Measurements from ENCODE around the gene LRRC32.

LRRC32 gene

DNA sequence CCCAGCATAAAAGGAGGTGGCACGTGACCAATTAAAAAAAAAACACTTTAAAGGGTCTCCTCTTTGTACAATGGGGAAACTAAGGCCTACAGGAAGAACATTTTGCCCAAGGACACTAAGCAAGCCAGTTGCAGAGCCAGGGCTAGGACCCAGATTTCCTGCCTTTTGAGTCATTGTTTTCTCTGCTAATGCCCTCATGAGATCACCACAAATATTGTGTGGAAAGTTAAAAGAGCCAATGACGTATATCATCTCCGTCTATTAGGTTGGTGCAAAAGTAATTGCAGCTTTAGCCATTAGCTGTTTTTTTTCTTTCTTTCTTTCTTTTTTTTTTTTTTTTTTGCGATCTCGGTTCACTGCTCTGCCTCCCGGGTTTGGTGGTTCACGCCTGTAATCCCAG, 24.1 kb upstream of the LRRC32 start:
- H3K36me3 ChIP-seq (ENCODE audit: insufficient read depth, low read length) = no peaks in the 10 kb centered on the region
- H3K27me3 ChIP-seq (ENCODE audit: insufficient read depth, low read length) = peaks cover 8% of the 10 kb centered on the region
- no peaks in the 10 kb centered on the region for H3K9me3 ChIP-seq (ENCODE audit: low read length)
- peaks cover 6% of the 10 kb centered on the region for H3K4me1 ChIP-seq (ENCODE audit: insufficient read depth, low read length)
- no peak overlapping the region for H3K4me3 ChIP-seq (ENCODE audit: low read length)
- no peak overlapping the region for H2AFZ ChIP-seq (ENCODE audit: low read depth, low read length)

DNA sequence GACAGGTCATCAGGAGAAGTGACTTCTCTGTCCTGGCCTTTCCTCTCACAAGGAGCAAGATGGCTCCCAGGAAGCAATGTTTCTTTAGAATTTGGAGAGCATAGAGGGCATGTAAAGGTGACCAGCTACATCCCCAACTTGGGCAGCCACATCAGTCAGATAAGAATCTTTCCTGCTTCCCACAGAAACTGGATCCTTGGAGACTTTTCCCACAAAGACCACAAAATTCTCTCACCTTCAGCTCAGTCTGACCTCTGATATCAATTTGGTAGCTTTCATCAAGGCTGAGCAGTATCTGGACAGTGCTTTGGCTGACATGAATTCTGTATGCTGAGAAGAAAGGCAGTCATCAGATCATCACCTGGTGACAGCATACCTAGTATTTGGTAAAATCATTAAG, 23.3 kb upstream of the LRRC32 start:
- Histone ChIP-seq H2AFZ (ENCODE audit: low read depth, low read length) (no peak overlapping the region), H3K4me3 (ENCODE audit: low read length) (no peak overlapping the region), H3K36me3 (ENCODE audit: insufficient read depth, low read length) (no peaks in the 10 kb centered on the region), H3K4me1 (ENCODE audit: insufficient read depth, low read length) (peaks cover 6% of the 10 kb centered on the region), H3K27me3 (ENCODE audit: insufficient read depth, low read length) (peaks cover 9% of the 10 kb centered on the region), H3K9me3 (ENCODE audit: low read length) (no peaks in the 10 kb centered on the region)

GRCh38 chr11:76692956-76693355, 22.4 kb upstream of the LRRC32 start:
- Histone ChIP-seq H3K4me1 (ENCODE audit: insufficient read depth, low read length) (no peaks in the 10 kb centered on the region), H3K9me3 (ENCODE audit: low read length) (no peaks in the 10 kb centered on the region), H2AFZ (ENCODE audit: low read depth, low read length) (no peak overlapping the region), H3K27me3 (ENCODE audit: insufficient read depth, low read length) (peaks cover 14% of the 10 kb centered on the region), H3K36me3 (ENCODE audit: insufficient read depth, low read length) (no peaks in the 10 kb centered on the region), H3K4me3 (ENCODE audit: low read length) (no peak overlapping the region)

- H3K9me3 ChIP-seq (ENCODE audit: low read length) = no peaks in the 10 kb centered on the region
- no peaks in the 10 kb centered on the region for H3K36me3 ChIP-seq (ENCODE audit: insufficient read depth, low read length)
- H3K4me3 ChIP-seq (ENCODE audit: low read length) = no peak overlapping the region
- no peaks in the 10 kb centered on the region for H3K4me1 ChIP-seq (ENCODE audit: insufficient read depth, low read length)
- H3K27me3 ChIP-seq (ENCODE audit: insufficient read depth, low read length) = peaks cover 15% of the 10 kb centered on the region
- H2AFZ ChIP-seq (ENCODE audit: low read depth, low read length) = no peak overlapping the region
Observed at GRCh38 chr11:76691655-76692054, 21.1 kb upstream of the LRRC32 start.

GRCh38 chr11:76690736-76691135, 20.2 kb upstream of the LRRC32 start:
- Histone ChIP-seq H3K9me3 (ENCODE audit: low read length) (no peaks in the 10 kb centered on the region), H3K36me3 (ENCODE audit: insufficient read depth, low read length) (no peaks in the 10 kb centered on the region), H3K27me3 (ENCODE audit: insufficient read depth, low read length) (peaks cover 15% of the 10 kb centered on the region)

DNA sequence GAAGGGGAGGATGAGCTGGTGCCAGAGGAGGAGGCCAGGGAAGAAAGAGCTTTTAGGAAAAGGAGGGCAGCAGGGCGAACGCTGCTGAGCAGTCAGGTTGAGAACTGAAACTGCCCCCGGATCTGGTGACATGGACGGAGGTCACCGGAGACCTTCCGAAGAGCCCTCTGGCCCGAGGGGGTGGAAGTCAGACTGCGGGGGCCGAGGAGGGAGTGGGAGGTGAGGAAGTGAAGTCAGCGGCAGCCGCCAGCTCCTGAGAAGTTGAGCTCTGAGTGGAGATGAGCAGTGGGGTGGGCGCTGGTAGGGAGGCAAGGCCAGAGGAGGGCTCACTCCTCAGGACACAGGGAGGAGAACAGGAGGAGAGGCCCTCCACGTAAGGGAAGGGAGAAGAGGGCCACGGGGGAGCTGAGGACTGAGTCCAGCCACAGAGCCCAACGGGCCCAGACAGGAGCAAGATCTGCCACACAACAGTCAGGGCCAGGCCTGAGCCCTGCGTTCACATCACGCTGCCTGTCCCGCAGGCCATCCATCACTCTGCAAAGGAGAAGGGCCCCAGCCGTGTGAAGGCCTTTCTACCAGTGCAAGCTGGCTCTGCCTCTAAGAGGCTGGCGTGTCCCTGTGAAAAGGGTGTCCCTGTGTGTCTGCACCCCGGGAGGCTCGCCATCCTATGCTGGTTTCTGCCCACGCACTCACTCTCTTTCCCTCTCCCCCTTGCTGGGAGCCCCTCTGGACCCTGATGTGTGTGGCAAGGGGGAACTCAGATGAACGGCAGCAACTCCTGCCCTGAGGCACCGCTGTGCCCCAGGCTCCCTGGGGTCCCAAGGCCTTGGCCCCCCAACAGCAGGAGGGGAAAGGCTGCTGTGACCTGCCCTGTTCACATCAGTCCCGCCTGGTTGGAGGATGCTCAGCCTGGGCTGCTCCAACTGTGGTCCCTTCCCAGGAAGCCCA, 19.0 kb upstream of the LRRC32 start:
- Histone ChIP-seq H3K9me3 (ENCODE audit: low read length) (no peaks in the 10 kb centered on the region), H3K4me3 (ENCODE audit: low read length) (no peak overlapping the region), H3K36me3 (ENCODE audit: insufficient read depth, low read length) (no peaks in the 10 kb centered on the region), H3K4me1 (ENCODE audit: insufficient read depth, low read length) (no peaks in the 10 kb centered on the region), H2AFZ (ENCODE audit: low read depth, low read length) (no peak overlapping the region), H3K27me3 (ENCODE audit: insufficient read depth, low read length) (peaks cover 15% of the 10 kb centered on the region)

More at GRCh38 chr11:76690736-76691135, 20.2 kb upstream of the LRRC32 start:
- no peak overlapping the region for H3K4me3 ChIP-seq (ENCODE audit: low read length)
- H2AFZ ChIP-seq (ENCODE audit: low read depth, low read length) = no peak overlapping the region
- no peaks in the 10 kb centered on the region for H3K4me1 ChIP-seq (ENCODE audit: insufficient read depth, low read length)

DNA sequence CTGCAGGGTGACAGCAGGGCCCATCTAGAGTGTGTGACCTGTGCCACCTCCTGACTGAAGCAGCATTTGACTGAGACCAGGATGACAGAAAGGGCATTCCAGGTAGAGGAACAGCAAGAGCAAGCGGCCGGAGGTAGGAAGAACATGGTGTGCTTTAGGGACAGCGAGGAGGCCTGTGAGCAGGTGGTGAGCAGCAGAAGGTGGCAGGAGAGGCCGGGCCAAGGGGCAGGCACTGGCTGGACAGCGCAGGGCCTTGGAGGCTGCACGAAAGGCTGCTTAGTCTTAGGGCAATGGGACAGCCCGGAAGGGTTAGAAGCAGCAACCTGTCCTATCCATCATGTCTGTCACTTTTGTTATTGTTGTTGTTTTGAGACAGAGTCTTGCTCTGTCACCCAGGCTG, 17.6 kb upstream of the LRRC32 start:
- H3K9me3 ChIP-seq (ENCODE audit: low read length) = no peaks in the 10 kb centered on the region
- H2AFZ ChIP-seq (ENCODE audit: low read depth, low read length) = no peak overlapping the region
- no peaks in the 10 kb centered on the region for H3K4me1 ChIP-seq (ENCODE audit: insufficient read depth, low read length)
- peaks cover 15% of the 10 kb centered on the region for H3K27me3 ChIP-seq (ENCODE audit: insufficient read depth, low read length)
- no peaks in the 10 kb centered on the region for H3K36me3 ChIP-seq (ENCODE audit: insufficient read depth, low read length)
- no peak overlapping the region for H3K4me3 ChIP-seq (ENCODE audit: low read length)

DNA sequence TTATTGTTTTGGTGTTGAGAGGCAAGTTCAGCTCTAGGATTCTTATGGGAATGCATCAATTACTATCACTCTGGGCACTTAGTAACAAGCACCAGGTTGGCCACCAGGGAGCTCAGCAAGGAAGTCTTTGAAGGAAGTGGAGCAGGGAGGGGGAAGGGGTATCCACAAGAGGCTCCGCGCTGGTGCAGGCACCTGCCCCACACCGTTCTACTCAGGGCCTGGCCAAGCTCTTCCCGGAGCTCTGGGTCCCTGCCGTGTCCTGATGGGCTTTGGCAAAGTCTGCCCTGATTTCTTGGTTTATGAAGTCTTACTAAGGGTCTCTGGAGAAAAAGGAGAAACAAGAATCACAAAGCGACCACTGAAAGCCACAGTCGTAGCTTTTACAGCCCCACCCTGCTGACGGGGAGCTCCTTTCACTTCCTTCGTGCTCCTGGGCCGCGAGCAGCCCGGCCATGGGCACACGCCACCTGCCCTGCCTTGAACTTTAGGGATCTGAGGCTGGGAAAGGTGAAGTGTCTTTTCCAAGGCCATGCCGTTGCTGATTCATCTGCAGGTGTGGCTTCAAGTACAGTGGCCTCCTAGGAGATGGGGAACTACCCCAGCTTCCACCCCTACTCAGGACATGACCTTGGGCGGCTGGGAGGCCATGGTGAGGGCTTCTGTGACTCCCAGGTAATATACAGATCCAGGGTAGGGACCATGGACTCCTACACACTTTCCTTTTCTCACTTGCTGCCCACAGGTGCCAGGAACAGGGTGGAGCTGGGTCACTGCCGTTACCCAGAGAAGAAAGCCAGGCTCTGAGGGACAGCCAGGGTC, 15.9 kb upstream of the LRRC32 start:
- H2AFZ ChIP-seq (ENCODE audit: low read depth, low read length) = no peak overlapping the region
- no peaks in the 10 kb centered on the region for H3K9me3 ChIP-seq (ENCODE audit: low read length)
- peaks cover 11% of the 10 kb centered on the region for H3K27me3 ChIP-seq (ENCODE audit: insufficient read depth, low read length)
- H3K4me1 ChIP-seq (ENCODE audit: insufficient read depth, low read length) = no peaks in the 10 kb centered on the region
- no peaks in the 10 kb centered on the region for H3K36me3 ChIP-seq (ENCODE audit: insufficient read depth, low read length)
- no peak overlapping the region for H3K4me3 ChIP-seq (ENCODE audit: low read length)

DNA sequence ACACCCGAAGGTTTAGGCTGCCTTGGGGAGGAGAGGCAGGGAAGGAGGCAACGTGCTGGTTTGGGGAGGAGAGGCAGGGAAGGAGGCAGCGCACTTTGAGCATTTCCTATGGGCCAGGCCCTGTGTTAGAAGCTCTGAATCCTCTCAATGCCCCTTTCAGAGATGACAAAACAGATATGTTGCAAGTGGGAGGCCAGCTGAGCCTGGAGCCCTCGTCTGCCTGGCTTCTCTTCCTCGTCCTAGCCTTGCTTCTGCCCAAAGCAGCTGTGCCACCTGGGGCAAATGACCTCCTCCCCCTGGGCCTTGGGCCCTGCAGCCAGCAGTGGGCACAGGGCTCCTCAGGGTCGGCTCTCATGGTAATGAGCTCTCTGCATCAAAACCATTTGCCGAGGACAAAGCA, 15.3 kb upstream of the LRRC32 start:
- Histone ChIP-seq H3K27me3 (ENCODE audit: insufficient read depth, low read length) (peaks cover 11% of the 10 kb centered on the region), H3K4me1 (ENCODE audit: insufficient read depth, low read length) (no peaks in the 10 kb centered on the region), H2AFZ (ENCODE audit: low read depth, low read length) (no peak overlapping the region), H3K36me3 (ENCODE audit: insufficient read depth, low read length) (no peaks in the 10 kb centered on the region), H3K4me3 (ENCODE audit: low read length) (no peak overlapping the region), H3K9me3 (ENCODE audit: low read length) (no peaks in the 10 kb centered on the region)

DNA sequence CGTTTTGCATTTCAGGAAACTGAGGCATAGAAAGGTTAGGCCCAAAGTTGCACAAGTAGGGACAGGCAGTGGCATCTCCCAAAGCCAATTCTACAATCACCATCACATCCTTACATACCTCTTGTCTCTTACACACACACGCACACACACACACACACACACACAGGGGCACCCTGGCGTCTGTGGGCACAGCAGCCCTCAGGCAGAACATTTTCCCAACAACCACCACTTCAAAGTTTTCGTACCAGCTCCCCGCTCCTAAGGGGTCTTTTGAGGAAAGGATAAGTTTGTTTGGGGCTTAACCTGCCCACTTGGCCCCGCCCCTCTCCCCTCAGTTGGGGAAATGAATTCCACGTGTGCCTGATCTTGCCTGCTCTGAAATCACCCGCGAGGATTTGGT, 14.7 kb upstream of the LRRC32 start:
- Histone ChIP-seq H3K4me1 (ENCODE audit: insufficient read depth, low read length) (no peaks in the 10 kb centered on the region), H3K9me3 (ENCODE audit: low read length) (no peaks in the 10 kb centered on the region), H3K4me3 (ENCODE audit: low read length) (no peak overlapping the region)

GRCh38 chr11:76684516-76684915, 14.0 kb upstream of the LRRC32 start:
- H3K4me3 ChIP-seq (ENCODE audit: low read length) = no peak overlapping the region

More for the DNA sequence above, 14.7 kb upstream of the LRRC32 start:
- Histone ChIP-seq H3K27me3 (ENCODE audit: insufficient read depth, low read length) (peaks cover 11% of the 10 kb centered on the region), H2AFZ (ENCODE audit: low read depth, low read length) (no peak overlapping the region), H3K36me3 (ENCODE audit: insufficient read depth, low read length) (no peaks in the 10 kb centered on the region)

DNA sequence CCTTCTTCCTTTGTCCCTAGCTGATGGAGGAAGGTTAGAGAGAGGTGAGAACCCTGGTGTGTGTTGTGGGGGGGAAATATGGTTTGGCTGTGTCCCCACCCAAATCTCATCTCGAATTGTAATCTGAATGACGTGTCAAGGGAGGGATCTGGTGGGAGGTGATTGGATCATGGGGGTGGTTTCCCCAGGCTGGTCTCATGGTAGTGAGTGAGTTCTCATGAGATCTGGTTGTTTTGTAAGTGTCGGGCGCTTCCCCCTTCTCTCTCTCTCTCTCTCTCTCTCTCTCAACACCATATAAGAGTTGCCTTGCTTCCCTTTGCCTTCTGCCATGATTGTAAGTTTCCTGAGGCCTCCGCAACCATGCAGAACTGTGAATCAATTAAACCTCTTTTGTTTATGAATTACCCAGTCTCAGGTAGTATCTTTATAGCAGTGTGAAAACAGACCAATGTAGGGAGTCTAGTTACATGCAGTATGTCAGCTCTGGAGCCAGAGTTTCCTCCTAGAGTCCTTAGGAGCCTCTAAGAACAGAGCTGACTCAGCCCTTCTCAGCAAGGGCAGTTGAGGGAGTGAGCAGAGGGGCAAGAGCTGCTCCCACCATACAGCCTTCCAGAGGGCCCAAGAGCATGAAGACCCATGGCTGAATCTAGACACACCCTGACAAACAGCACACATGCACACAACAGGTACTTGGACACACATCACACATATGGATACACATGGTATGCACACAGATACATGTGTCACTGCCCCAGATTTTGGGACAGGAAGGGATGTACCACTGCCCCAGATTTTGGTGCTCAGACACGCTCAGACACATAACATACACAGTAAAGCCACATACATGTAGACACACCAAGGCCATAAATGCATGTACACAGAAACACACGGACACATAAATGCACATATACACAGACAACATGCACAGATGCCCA, 12.9 kb upstream of the LRRC32 start:
- Histone ChIP-seq H3K4me1 (ENCODE audit: insufficient read depth, low read length) (no peaks in the 10 kb centered on the region), H3K4me3 (ENCODE audit: low read length) (no peak overlapping the region), H2AFZ (ENCODE audit: low read depth, low read length) (no peak overlapping the region), H3K27me3 (ENCODE audit: insufficient read depth, low read length) (peaks cover 4% of the 10 kb centered on the region), H3K9me3 (ENCODE audit: low read length) (no peaks in the 10 kb centered on the region), H3K36me3 (ENCODE audit: insufficient read depth, low read length) (no peaks in the 10 kb centered on the region)

More at GRCh38 chr11:76684516-76684915, 14.0 kb upstream of the LRRC32 start:
- H2AFZ ChIP-seq (ENCODE audit: low read depth, low read length) = no peak overlapping the region
- no peaks in the 10 kb centered on the region for H3K36me3 ChIP-seq (ENCODE audit: insufficient read depth, low read length)
- H3K27me3 ChIP-seq (ENCODE audit: insufficient read depth, low read length) = peaks cover 11% of the 10 kb centered on the region
- H3K4me1 ChIP-seq (ENCODE audit: insufficient read depth, low read length) = no peaks in the 10 kb centered on the region
- H3K9me3 ChIP-seq (ENCODE audit: low read length) = no peaks in the 10 kb centered on the region
